HG03342 (cell line): ENCODE measurements around the gene FTL.
A peak's percentile ranks its signal among the peaks of the same experiment; 100 is the strongest.
"Not testable (repeated sequence)": the region's sequence is repeated elsewhere in the genome, so short reads cannot be mapped to it uniquely, and the experiment has no call there.

Experiments
- ATAC-seq: cut with Tn5 transposase; IDR thresholded peaks from one replicate; pipeline ENCODE4 v1.9.1; 2021; ENCODE audit warnings: mild to moderate bottlenecking, moderate library complexity; ENCODE audit not compliant: unreplicated experiment

The FTL gene

DNA sequence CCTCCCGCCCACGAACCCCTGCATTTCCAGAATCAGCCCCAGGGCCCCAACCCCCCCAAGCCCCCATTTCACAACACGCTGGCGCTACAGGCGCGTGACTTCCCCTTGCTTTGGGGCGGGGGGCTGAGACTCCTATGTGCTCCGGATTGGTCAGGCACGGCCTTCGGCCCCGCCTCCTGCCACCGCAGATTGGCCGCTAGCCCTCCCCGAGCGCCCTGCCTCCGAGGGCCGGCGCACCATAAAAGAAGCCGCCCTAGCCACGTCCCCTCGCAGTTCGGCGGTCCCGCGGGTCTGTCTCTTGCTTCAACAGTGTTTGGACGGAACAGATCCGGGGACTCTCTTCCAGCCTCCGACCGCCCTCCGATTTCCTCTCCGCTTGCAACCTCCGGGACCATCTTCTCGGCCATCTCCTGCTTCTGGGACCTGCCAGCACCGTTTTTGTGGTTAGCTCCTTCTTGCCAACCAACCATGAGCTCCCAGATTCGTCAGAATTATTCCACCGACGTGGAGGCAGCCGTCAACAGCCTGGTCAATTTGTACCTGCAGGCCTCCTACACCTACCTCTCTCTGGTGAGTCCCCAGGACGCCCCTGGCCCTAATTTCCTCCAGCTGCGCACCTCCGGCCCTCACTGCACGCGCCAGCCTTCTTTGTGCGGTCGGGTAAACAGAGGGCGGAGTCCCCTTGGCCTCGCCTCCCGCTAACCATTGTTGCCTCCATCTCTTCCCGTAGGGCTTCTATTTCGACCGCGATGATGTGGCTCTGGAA, at the start of gene FTL:
Gene FTL, plus strand, starts transcription at position 270 of the 766 bp plus-strand sequence. Its CDS starts 199 bp downstream, at position 469.
- peak; percentile 50 for ATAC-seq

GRCh38 chr19:48915757-48916156, 49.4 kb upstream of the FTL start:
- ATAC-seq = no peak

GRCh38 chr19:48918071-48918470, 47.0 kb upstream of the FTL start:
- ATAC-seq = no peak

- ATAC-seq = no peak
These were observed 46.3 kb upstream of the FTL start for GRCh38 chr19:48918801-48919247.

DNA sequence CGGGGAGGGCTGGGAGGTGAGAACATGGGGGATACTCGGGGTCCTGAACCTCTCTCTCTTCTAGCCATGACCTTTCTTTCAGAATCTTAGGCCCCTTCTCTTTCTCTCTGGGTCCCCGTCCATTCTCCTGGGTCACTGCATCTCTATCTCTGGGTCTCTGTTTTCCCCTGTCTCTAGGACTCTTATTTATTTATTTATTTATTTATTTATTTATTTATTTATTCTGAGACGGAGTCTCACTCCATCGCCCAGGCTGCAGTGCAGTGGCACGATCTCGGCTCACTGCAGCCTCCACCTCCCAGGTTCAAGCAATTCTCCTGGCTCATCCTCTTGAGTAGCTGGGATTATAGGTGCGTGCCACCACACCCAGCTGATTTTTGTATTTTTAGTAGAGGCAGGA, 45.8 kb upstream of the FTL start:
- ATAC-seq = not testable (repeated sequence)

DNA sequence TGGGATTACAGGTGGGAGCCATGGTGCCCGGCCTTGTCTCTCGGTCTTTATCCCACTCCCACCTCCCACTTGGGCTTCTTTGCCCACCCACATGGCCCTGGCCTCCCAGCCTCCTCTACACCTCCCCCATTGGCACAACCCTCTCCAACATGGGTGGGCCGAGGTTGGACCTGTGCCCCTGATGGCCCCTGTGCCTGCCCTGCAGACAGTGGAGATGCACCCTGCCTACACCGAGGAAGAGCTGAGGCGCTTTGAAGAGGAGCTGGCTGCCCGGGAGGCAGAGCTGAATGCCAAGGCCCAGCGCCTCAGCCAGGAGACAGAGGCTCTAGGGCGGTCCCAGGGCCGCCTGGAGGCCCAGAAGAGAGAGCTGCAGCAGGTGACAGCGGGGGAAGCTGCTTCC, 44.2 kb upstream of the FTL start:
- ATAC-seq = no peak

GRCh38 chr19:48921721-48922500, 43.2 kb upstream of the FTL start:
- no peak for ATAC-seq

DNA sequence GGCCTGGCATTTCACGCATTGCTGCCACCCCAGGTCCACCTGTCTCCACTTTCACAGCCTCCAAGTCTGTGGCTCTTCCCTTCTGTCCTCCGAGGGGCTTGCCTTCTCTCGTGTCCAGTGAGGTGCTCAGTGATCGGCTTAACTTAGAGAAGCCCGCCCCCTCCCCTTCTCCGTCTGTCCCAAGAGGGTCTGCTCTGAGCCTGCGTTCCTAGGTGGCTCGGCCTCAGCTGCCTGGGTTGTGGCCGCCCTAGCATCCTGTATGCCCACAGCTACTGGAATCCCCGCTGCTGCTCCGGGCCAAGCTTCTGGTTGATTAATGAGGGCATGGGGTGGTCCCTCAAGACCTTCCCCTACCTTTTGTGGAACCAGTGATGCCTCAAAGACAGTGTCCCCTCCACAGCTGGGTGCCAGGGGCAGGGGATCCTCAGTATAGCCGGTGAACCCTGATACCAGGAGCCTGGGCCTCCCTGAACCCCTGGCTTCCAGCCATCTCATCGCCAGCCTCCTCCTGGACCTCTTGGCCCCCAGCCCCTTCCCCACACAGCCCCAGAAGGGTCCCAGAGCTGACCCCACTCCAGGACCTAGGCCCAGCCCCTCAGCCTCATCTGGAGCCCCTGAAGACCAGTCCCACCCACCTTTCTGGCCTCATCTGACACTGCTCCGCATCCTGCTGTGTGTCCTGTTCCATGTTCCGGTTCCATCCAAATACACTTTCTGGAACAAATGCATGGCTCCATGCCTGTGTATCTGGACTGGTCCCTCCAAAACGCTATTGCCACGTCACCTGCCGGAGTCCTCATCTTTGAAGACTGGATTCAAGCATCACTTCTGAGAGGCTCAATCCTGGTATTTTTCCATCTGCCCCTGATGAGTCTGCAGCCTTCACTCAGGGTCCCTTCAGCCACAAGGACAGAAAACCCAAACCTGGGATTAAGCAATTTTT, 42.3 kb upstream of the FTL start:
- ATAC-seq = no peak

- ATAC-seq = no peak
These were observed 39.8 kb upstream of the FTL start for GRCh38 chr19:48925240-48925843.

DNA sequence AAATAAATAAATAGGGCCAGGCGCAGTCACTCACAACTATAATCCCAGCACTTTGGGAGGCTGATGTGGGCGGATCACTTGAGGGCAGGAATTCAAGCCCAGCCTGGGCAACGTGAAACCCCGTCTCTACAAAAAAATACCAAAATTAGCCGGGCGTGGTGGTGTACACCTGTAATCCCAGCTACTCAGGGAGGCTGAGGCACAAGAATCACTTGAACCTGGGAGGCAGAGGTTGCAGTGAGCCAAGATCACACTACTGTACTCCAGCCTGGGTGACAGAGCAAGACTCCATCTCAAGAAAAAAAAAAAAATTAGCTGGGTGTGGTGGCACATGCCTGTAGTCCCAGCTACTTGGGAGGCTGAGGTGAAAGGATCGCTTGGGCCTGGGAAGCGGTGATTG, 39.2 kb upstream of the FTL start:
- ATAC-seq = not testable (repeated sequence)

- no peak for ATAC-seq
These were observed 38.2 kb upstream of the FTL start for GRCh38 chr19:48926909-48927308.

DNA sequence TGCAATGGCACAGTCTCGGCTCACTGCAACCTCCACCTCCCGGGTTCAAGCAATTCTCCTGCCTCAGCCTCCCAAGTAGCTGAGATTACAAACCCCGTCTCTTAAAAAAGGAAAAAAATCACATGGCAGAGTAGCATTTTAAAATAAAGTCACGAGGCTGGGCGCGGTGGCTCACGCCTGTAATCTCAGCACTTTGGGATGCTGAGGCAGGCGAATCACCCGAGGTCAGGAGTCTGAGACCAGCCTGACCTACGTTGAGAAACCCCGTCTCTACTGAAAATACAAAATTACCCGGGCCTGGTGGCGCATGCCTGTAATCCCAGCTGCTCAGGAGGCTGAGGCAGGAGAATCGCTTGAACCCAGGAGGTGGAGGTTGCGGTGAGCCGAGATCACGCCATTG, 37.4 kb upstream of the FTL start:
- not testable (repeated sequence) for ATAC-seq

DNA sequence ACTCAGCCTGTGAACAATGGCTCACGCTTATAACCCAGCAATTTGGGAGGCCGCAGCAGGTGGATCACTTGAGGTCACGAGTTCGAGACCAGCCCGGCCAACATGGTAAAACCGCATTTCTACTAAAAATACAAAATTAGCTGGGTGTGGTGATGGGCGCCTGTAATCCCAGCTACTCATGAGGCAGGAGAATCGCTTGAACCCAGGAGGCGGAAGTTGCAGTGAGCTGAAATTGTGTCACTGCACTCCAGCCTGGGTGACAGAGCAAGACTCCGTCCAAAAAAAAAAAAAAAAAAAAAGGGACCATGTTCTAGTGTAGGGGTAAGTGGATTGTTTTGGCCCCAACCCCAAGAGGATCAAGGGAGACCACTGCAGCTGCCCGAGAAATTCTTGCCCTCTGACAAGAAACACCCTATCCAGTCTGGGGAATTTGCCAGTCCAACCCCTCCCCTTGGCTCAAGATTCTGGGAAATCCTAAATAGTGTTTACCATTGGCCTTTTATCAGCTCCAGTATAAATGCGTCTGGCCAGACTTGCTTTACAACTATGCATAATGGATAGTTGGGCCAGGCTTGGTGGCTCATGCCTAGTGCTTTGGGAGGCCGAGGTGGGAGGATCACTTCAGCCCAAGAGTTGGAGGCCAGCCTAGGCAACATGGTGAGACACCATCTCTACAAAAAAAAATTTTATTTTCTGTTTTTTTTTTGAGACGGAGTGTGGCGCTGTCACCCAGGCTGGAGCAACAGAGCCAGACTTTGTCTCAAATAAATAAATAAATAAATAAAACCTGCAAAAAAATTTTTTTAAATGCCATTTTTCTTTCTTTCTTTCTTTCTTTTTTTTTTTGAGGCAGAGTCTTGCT, 36.7 kb upstream of the FTL start:
- ATAC-seq = no peak

GRCh38 chr19:48933382-48933932, 31.7 kb upstream of the FTL start, which contains the start of gene DHDH:
TSS of gene DHDH (plus strand) at chr19:48933699. CDS start at chr19:48933722, 23 bp downstream.
- no peak for ATAC-seq

DNA sequence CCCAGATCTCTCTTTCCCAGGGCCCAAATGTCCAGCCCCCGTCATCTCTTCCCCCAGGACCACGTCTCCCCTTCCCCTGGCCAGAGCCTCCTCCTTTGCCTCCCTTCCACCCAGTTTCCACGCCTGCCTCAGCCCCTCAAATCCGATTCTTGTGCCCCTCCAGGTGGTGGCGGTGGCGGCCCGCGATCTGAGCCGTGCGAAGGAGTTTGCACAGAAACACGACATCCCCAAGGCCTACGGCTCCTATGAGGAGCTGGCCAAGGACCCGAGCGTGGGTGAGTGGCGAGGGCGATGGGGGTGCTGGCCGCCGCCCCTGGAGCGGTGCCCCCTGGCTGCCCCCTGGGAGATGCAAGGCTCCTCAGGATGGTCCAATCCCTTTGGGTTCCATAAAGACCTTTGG, 30.3 kb upstream of the FTL start:
- no peak for ATAC-seq

- no peak for ATAC-seq
These were observed 29.2 kb upstream of the FTL start for GRCh38 chr19:48935864-48936263.

- no peak for ATAC-seq
These were observed 26.9 kb upstream of the FTL start for GRCh38 chr19:48938256-48938655.

DNA sequence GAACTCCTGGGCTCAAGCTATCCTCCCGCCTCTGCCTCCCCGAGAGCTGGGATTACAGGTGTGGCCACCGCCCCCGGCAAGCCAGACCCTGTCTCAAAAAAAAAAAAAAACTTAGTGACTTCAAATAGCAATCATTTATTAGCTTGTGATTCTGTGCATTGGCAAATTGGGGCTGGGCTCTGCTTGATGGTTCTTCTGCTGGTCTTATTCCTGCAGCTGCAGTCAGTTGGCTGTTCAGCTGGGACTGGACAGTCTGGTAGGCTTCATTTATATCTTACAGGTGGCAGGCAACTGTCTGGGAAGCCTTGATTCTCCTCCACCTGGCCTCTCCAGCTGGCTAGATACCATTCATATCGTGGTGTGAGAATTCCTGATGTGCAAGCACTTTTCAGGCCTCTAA, 24.2 kb upstream of the FTL start:
- no peak for ATAC-seq

DNA sequence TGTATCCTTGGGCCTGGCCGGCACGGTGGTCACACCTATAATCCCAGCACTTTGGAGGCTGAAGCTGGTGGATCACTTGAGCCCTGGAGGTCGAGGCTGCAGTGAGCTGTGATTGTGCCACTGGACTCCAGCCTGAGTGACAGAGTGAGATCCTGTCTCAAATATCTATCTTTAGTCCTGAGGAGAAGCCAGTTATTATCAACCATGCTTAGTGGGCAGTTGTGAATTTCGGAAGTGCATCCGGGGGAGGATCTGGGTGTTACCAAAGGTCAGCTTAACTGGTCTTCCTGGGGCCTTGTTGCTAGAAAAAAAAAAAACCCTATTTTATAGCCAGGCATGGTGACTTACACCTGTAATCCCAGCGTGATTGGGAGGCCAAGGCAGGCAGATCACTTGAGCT, 22.0 kb upstream of the FTL start:
- no peak for ATAC-seq
